ENCODE results near the gene PMIS2. TPM values are rescaled to one million over a fixed set of nuclear protein-coding genes. Genes with fewer than 3 reads are reported as not detected.

PMIS2 gene
- total RNA-seq, 1 experiment from 2014 or later: not detected

GRCh38 chr19:35623327-35624010 is 37.5 kb downstream of the PMIS2 start:
- ChIA-PET RAD21 (ENCODE audit: low non-redundant PET in 1 of 2, low total read pairs in 2 of 2, uncharacterized antibody in 2 of 2, unreplicated experiment in 2 of 2) (no interaction called here), POLR2A (no interaction called here), CTCF (no interaction called here)
- ATAC-seq (no peak), DNase-seq (ENCODE audit: low read depth, low spot score) (no peak)
- Histone ChIP-seq H3K27me3 (ENCODE audit: insufficient read depth, low read length) (no peaks in the 10 kb centered on the region), H3K9ac (ENCODE audit: low read length) (no peak overlapping the region), H3K4me2 (ENCODE audit: low read length) (no peak overlapping the region), H3K9me3 (ENCODE audit: control insufficient read depth in 1 of 2, insufficient read depth in 1 of 2, low read depth in 1 of 2, low read length in 2 of 2) (no peaks in the 10 kb centered on the region), H4K20me1 (ENCODE audit: insufficient read depth) (no peaks in the 10 kb centered on the region), H3K9me2 (ENCODE audit: insufficient read depth) (no peaks in the 10 kb centered on the region), H3K27ac (ENCODE audit: low read depth, low read length) (no peak overlapping the region), H2AFZ (ENCODE audit: low read depth, low read length, poor library complexity, severe bottlenecking) (no peak overlapping the region), H3K4me3 (replicated peaks in 1 of 2; ENCODE audit: low read depth in 1 of 2, low read length in 2 of 2) (no peak overlapping the region), H3K79me2 (ENCODE audit: insufficient read depth, low read length) (no peaks in the 10 kb centered on the region), H3K36me3 (ENCODE audit: control insufficient read depth in 1 of 2, insufficient read depth in 2 of 2, low read length in 2 of 2) (no peaks in the 10 kb centered on the region; a peak in 2 of 4 replicates), H3K4me1 (ENCODE audit: control insufficient read depth in 1 of 2, insufficient read depth in 2 of 2, low read length in 2 of 2) (peaks cover 3 to 7% of the 10 kb centered on the region in 2 experiments; a peak in 2 of 4 replicates)
- TSS peak; percentile 46 for BruUV-seq (replicated peaks)
- no peak for TF ChIP-seq ELF1 (IDR thresholded peaks at IDR 0.05; ENCODE audit: borderline replicate concordance, low read depth)
- no peak for TF ChIP-seq ZBTB33 (IDR thresholded peaks at IDR 0.05; ENCODE audit: extremely low read depth, insufficient replicate concordance, low read length)
- TF ChIP-seq EZH2phosphoT487 (IDR thresholded peaks at IDR 0.05; ENCODE audit: borderline replicate concordance): no peak
- no peak for TF ChIP-seq REST (IDR thresholded peaks at IDR 0.05; ENCODE audit: low read depth)
- no peak for TF ChIP-seq POLR2AphosphoS5 (IDR thresholded peaks at IDR 0.05; ENCODE audit: low read depth, low read length)
- TF ChIP-seq TCF7L2 (IDR thresholded peaks at IDR 0.05; ENCODE audit: borderline replicate concordance, extremely low read depth, insufficient read depth, insufficient read length): no peak
- no peak for TF ChIP-seq CEBPB (IDR thresholded peaks at IDR 0.05; ENCODE audit: low read depth)
- TF ChIP-seq RAD21 (IDR thresholded peaks at IDR 0.05; ENCODE audit: low read depth): no peak
- TF ChIP-seq SIN3A (IDR thresholded peaks at IDR 0.05; ENCODE audit: low read depth): no peak
- no peak for TF ChIP-seq SP1 (IDR thresholded peaks at IDR 0.05; ENCODE audit: low read depth)
- TF ChIP-seq ZNF274 (IDR thresholded peaks at IDR 0.05; ENCODE audit: low read depth, low read length): no peak
- no peak for TF ChIP-seq CBX3 (IDR thresholded peaks at IDR 0.05; ENCODE audit: low read depth)
- no peak for TF ChIP-seq ZFX (IDR thresholded peaks at IDR 0.05)
- TF ChIP-seq EGR1 (IDR thresholded peaks at IDR 0.05; ENCODE audit: low read depth): no peak
- TF ChIP-seq MAX (IDR thresholded peaks at IDR 0.05): no peak
- TF ChIP-seq ATF3 (IDR thresholded peaks at IDR 0.05): no peak
- TF ChIP-seq EZH2 (IDR thresholded peaks at IDR 0.05): no peak
- TF ChIP-seq POLR2A (IDR thresholded peaks at IDR 0.05; ENCODE audit: borderline replicate concordance, extremely low read depth, insufficient read depth, insufficient read length): no peak
- TF ChIP-seq YY1 (IDR thresholded peaks at IDR 0.05; ENCODE audit: extremely low read depth, insufficient replicate concordance, low read depth, low read length): no peak
- intact Hi-C loops (cut with micrococcal nuclease): no loop called here

Data from HCT116 (cell line).